Smooth muscle cell (in vitro differentiated cells): ENCODE data around the gene KCTD17. TPM values are rescaled to one million over a fixed set of nuclear protein-coding genes. Genes with fewer than 3 reads are reported as not detected.

ENCODE experiments used
- DNase-seq: peaks from one replicate; lab custom pipeline; 2025; ENCODE audit not compliant: unreplicated experiment; lab: John Stamatoyannopoulos, UW
- H2AFZ ChIP-seq: fragments of 200-600 bp; sonication (generic); 2 replicates; pipeline ENCODE4 v1.6.0; 2016; ENCODE audit warnings: antibody characterized with exemption, low read depth, mild to moderate bottlenecking
- H3F3A ChIP-seq: fragments of 200-600 bp; sonication (generic); 2 replicates; pipeline ENCODE4 v1.6.0; 2017; ENCODE audit warnings: antibody characterized with exemption, low read depth
- H3K27ac ChIP-seq: fragments of 200-600 bp; sonication (generic); 2 replicates; pipeline ENCODE4 v1.5.1; 2016; ENCODE audit warnings: low read depth, mild to moderate bottlenecking
- H3K27me3 ChIP-seq: fragments of 200-600 bp; sonication (generic); 2 replicates; pipeline ENCODE4 v1.6.1; 2016; ENCODE audit warnings: low read depth, mild to moderate bottlenecking
- H3K36me3 ChIP-seq: fragments of 200-600 bp; sonication (generic); 2 replicates; pipeline ENCODE4 v1.5.1; 2016; ENCODE audit warnings: low read depth
- H3K4me1 ChIP-seq: fragments of 200-600 bp; sonication (generic); 2 replicates; pipeline ENCODE4 v1.5.1; 2016; ENCODE audit warnings: low read depth
- H3K4me2 ChIP-seq: fragments of 200-600 bp; sonication (generic); 2 replicates; pipeline ENCODE4 v1.6.0; 2016; ENCODE audit warnings: mild to moderate bottlenecking
- H3K4me3 ChIP-seq: fragments of 200-600 bp; sonication (generic); 2 replicates; pipeline ENCODE4 v1.5.1; 2016; ENCODE audit warnings: mild to moderate bottlenecking
- H3K79me2 ChIP-seq: fragments of 200-600 bp; sonication (generic); 2 replicates; pipeline ENCODE4 v1.6.0; 2016; ENCODE audit warnings: low read depth, mild to moderate bottlenecking
- H3K9ac ChIP-seq: fragments of 200-600 bp; sonication (generic); 2 replicates; pipeline ENCODE4 v1.6.0; 2016; ENCODE audit warnings: low read depth
- H3K9me3 ChIP-seq: fragments of 200-600 bp; sonication (generic); replicated peaks from 2 replicates; pipeline ENCODE4 v1.5.1; 2016; ENCODE audit warnings: low read depth
- H4K20me1 ChIP-seq: fragments of 200-600 bp; sonication (generic); 2 replicates; pipeline ENCODE4 v1.6.0; 2016; ENCODE audit warnings: low read depth
- CTCF ChIP-seq: fragments of 200-600 bp; sonication (generic); IDR thresholded peaks from 2 replicates; pipeline ENCODE4 v1.5.1; 2017; ENCODE audit warnings: borderline replicate concordance, mild to moderate bottlenecking, antibody characterized with exemption; ENCODE audit not compliant: insufficient read depth, poor library complexity, severe bottlenecking
- WGBS: methylation state at CpG from one replicate; pipeline ENCODE4 v1.1.7; 2016; ENCODE audit warnings: low lambda C conversion rate; 5-methylcytosine and 5-hydroxymethylcytosine counted together
- polyA plus RNA-seq: library from polyadenylated mRNA; unstranded; fragments of >200 nt; fragmentation: Nextera tagmentation; extraction: Ambion mirVana; gene quantifications from 2 replicates; pipeline ENCODE4 v1.2.1, GENCODE V29; 2016
- total RNA-seq: library from RNA; depleted of rRNA; stranded (reverse); fragments of >200 nt; gene quantifications from 2 replicates; pipeline ENCODE4 v1.2.3, GENCODE V29; 2014

Gene KCTD17
- total and polyA plus RNA-seq, 2 experiments from 2014 or later, result 20.0 to 36.9 TPM

GRCh38 chr22:37007651-37008050 is 43.9 kb upstream of the KCTD17 start:
- Histone ChIP-seq H3K79me2 (no peaks in the 10 kb centered on the region), H3K4me3 (no peak overlapping the region), H3K36me3 (no peaks in the 10 kb centered on the region), H3K4me1 (peaks cover 4% of the 10 kb centered on the region), H3K27ac (no peak overlapping the region), H2AFZ (no peak overlapping the region), H3K4me2 (no peak overlapping the region), H3K9ac (no peak overlapping the region), H3K27me3 (no peaks in the 10 kb centered on the region), H3F3A (no peaks in the 10 kb centered on the region), H4K20me1 (no peaks in the 10 kb centered on the region), H3K9me3 (no peaks in the 10 kb centered on the region)
- WGBS, result 52% methylated on average over 2 of the region's 2 CpGs
- no peak for DNase-seq
- no peak for TF ChIP-seq CTCF

GRCh38 chr22:37008365-37008764 is 43.2 kb upstream of the KCTD17 start:
- no peak for DNase-seq
- Histone ChIP-seq H3K36me3 (no peaks in the 10 kb centered on the region), H3K9me3 (no peaks in the 10 kb centered on the region), H3K4me2 (no peak overlapping the region), H4K20me1 (no peaks in the 10 kb centered on the region), H3K27ac (no peak overlapping the region), H3F3A (no peaks in the 10 kb centered on the region), H3K79me2 (no peaks in the 10 kb centered on the region), H2AFZ (no peak overlapping the region), H3K27me3 (no peaks in the 10 kb centered on the region), H3K4me1 (peaks cover 4% of the 10 kb centered on the region), H3K4me3 (no peak overlapping the region), H3K9ac (no peak overlapping the region)
- 75% methylated on average over 2 of the region's 2 CpGs for WGBS
- no peak for TF ChIP-seq CTCF

GRCh38 chr22:37009490-37009889 is 42.1 kb upstream of the KCTD17 start:
- Histone ChIP-seq H4K20me1 (peaks cover 3% of the 10 kb centered on the region), H3K27me3 (no peaks in the 10 kb centered on the region), H3K9ac (no peak overlapping the region), H3K4me1 (no peaks in the 10 kb centered on the region), H3K27ac (no peak overlapping the region), H3K9me3 (no peaks in the 10 kb centered on the region), H2AFZ (no peak overlapping the region), H3K79me2 (no peaks in the 10 kb centered on the region), H3K36me3 (no peaks in the 10 kb centered on the region), H3K4me3 (no peak overlapping the region), H3F3A (no peaks in the 10 kb centered on the region), H3K4me2 (no peak overlapping the region)
- DNase-seq, result no peak
- TF ChIP-seq CTCF, result no peak
- 86% methylated on average over 2 of the region's 2 CpGs for WGBS

GRCh38 chr22:37010174-37010573 is 41.4 kb upstream of the KCTD17 start:
- Histone ChIP-seq H3K9ac (no peak overlapping the region), H3K27me3 (no peaks in the 10 kb centered on the region), H2AFZ (no peak overlapping the region), H3K4me3 (no peak overlapping the region), H3K4me1 (no peaks in the 10 kb centered on the region), H4K20me1 (peaks cover 4% of the 10 kb centered on the region), H3K79me2 (no peaks in the 10 kb centered on the region), H3K4me2 (no peak overlapping the region), H3K27ac (no peak overlapping the region), H3F3A (no peaks in the 10 kb centered on the region), H3K9me3 (no peaks in the 10 kb centered on the region), H3K36me3 (no peaks in the 10 kb centered on the region)
- WGBS, result 91% methylated on average over 4 of the region's 4 CpGs
- no peak for TF ChIP-seq CTCF
- no peak for DNase-seq
